Smooth muscle cell (in vitro differentiated cells): ENCODE data around the gene FMN1. TPM values are rescaled to one million over a fixed set of nuclear protein-coding genes. Genes with fewer than 3 reads are reported as not detected.

Experiments
- DNase-seq: peaks from one replicate; lab custom pipeline; 2025; ENCODE audit not compliant: unreplicated experiment; lab: John Stamatoyannopoulos, UW
- H2AFZ ChIP-seq: fragments of 200-600 bp; sonication (generic); 2 replicates; pipeline ENCODE4 v1.6.0; 2016; ENCODE audit warnings: antibody characterized with exemption, low read depth, mild to moderate bottlenecking
- H3F3A ChIP-seq: fragments of 200-600 bp; sonication (generic); 2 replicates; pipeline ENCODE4 v1.6.0; 2017; ENCODE audit warnings: antibody characterized with exemption, low read depth
- H3K27ac ChIP-seq: fragments of 200-600 bp; sonication (generic); 2 replicates; pipeline ENCODE4 v1.5.1; 2016; ENCODE audit warnings: low read depth, mild to moderate bottlenecking
- H3K27me3 ChIP-seq: fragments of 200-600 bp; sonication (generic); 2 replicates; pipeline ENCODE4 v1.6.1; 2016; ENCODE audit warnings: low read depth, mild to moderate bottlenecking
- H3K36me3 ChIP-seq: fragments of 200-600 bp; sonication (generic); 2 replicates; pipeline ENCODE4 v1.5.1; 2016; ENCODE audit warnings: low read depth
- H3K4me1 ChIP-seq: fragments of 200-600 bp; sonication (generic); 2 replicates; pipeline ENCODE4 v1.5.1; 2016; ENCODE audit warnings: low read depth
- H3K4me2 ChIP-seq: fragments of 200-600 bp; sonication (generic); 2 replicates; pipeline ENCODE4 v1.6.0; 2016; ENCODE audit warnings: mild to moderate bottlenecking
- H3K4me3 ChIP-seq: fragments of 200-600 bp; sonication (generic); 2 replicates; pipeline ENCODE4 v1.5.1; 2016; ENCODE audit warnings: mild to moderate bottlenecking
- H3K79me2 ChIP-seq: fragments of 200-600 bp; sonication (generic); 2 replicates; pipeline ENCODE4 v1.6.0; 2016; ENCODE audit warnings: low read depth, mild to moderate bottlenecking
- H3K9ac ChIP-seq: fragments of 200-600 bp; sonication (generic); 2 replicates; pipeline ENCODE4 v1.6.0; 2016; ENCODE audit warnings: low read depth
- H3K9me3 ChIP-seq: fragments of 200-600 bp; sonication (generic); replicated peaks from 2 replicates; pipeline ENCODE4 v1.5.1; 2016; ENCODE audit warnings: low read depth
- H4K20me1 ChIP-seq: fragments of 200-600 bp; sonication (generic); 2 replicates; pipeline ENCODE4 v1.6.0; 2016; ENCODE audit warnings: low read depth
- CTCF ChIP-seq: fragments of 200-600 bp; sonication (generic); IDR thresholded peaks from 2 replicates; pipeline ENCODE4 v1.5.1; 2017; ENCODE audit warnings: borderline replicate concordance, mild to moderate bottlenecking, antibody characterized with exemption; ENCODE audit not compliant: insufficient read depth, poor library complexity, severe bottlenecking
- WGBS: methylation state at CpG from one replicate; pipeline ENCODE4 v1.1.7; 2016; ENCODE audit warnings: low lambda C conversion rate; 5-methylcytosine and 5-hydroxymethylcytosine counted together
- polyA plus RNA-seq: library from polyadenylated mRNA; unstranded; fragments of >200 nt; fragmentation: Nextera tagmentation; extraction: Ambion mirVana; gene quantifications from 2 replicates; pipeline ENCODE4 v1.2.1, GENCODE V29; 2016
- total RNA-seq: library from RNA; depleted of rRNA; stranded (reverse); fragments of >200 nt; gene quantifications from 2 replicates; pipeline ENCODE4 v1.2.3, GENCODE V29; 2014

The FMN1 gene
- total and polyA plus RNA-seq, 2 experiments from 2014 or later = 0.08 to 4.0 TPM

GRCh38 chr15:32899126-32899596, 295.4 kb downstream of the FMN1 start:
- no peaks in the 10 kb centered on the region for H3K36me3 ChIP-seq
- peaks cover 24% of the 10 kb centered on the region for H3K4me1 ChIP-seq
- no peak for TF ChIP-seq CTCF
- no peak overlapping the region for H3K27ac ChIP-seq
- no peaks in the 10 kb centered on the region for H3K79me2 ChIP-seq
- H3K27me3 ChIP-seq = no peaks in the 10 kb centered on the region
- no peaks in the 10 kb centered on the region for H3K9me3 ChIP-seq
- no peak overlapping the region for H2AFZ ChIP-seq
- no peak overlapping the region for H3K4me2 ChIP-seq
- no peak overlapping the region for H3K9ac ChIP-seq
- H4K20me1 ChIP-seq = no peaks in the 10 kb centered on the region
- WGBS = 50% methylated on average over 6 of the region's 6 CpGs
- DNase-seq = no peak
- H3K4me3 ChIP-seq = no peak overlapping the region
- H3F3A ChIP-seq = no peaks in the 10 kb centered on the region

DNA sequence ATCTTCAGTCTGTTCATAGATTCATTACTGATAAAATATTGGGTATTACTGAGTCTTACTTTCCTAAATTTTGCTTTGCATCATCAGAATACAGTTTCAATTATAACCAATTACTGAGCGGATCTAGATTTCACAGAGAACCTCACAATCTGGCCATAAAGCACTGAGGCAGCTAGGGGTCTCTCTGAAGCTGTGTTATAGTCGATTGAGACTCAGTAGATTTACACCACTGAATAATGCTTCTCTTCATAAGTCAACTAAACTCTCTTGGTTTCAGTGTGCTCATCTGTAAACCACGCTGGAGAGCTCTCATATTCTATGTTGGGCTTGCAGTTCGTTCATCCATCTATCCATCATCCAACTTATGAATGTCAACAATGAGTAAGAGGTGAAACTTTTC, 296.1 kb downstream of the FMN1 start:
- no peak for TF ChIP-seq CTCF
- Histone ChIP-seq H3K4me3 (no peak overlapping the region), H3K79me2 (no peaks in the 10 kb centered on the region), H3K27me3 (no peaks in the 10 kb centered on the region), H3K9me3 (no peaks in the 10 kb centered on the region), H4K20me1 (no peaks in the 10 kb centered on the region), H3K9ac (no peak overlapping the region), H3K4me2 (no peak overlapping the region), H3K36me3 (no peaks in the 10 kb centered on the region), H3K27ac (no peak overlapping the region), H3K4me1 (peaks cover 24% of the 10 kb centered on the region), H2AFZ (no peak overlapping the region), H3F3A (no peaks in the 10 kb centered on the region)
- WGBS = 88% methylated on average over 4 of the region's 4 CpGs
- no peak for DNase-seq

DNA sequence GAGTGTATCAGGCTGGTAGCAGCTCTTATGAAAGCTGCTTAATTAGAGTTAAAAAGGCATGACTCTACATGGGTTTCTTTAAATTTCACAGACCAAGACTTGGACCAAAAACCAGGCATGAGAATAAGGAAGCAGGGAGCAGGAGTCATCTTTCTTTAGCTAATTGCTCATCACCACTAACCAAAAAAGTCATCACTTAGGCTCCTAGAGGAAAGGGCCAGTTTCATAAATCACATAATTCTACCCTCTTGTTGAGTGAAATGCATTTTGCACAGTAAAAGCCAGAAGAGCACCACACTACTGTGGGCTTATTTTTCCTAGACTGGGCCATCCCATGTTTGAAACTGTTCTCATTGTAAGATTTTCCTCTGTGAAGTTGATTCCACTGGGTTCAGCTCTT, 301.1 kb downstream of the FMN1 start:
- Histone ChIP-seq H3K4me1 (peaks cover 13% of the 10 kb centered on the region), H3K4me3 (no peak overlapping the region), H3K4me2 (no peak overlapping the region), H3K36me3 (no peaks in the 10 kb centered on the region), H3K9me3 (no peaks in the 10 kb centered on the region), H3K9ac (no peak overlapping the region), H2AFZ (no peak overlapping the region), H3F3A (no peaks in the 10 kb centered on the region), H3K79me2 (no peaks in the 10 kb centered on the region), H4K20me1 (no peaks in the 10 kb centered on the region), H3K27ac (no peak overlapping the region), H3K27me3 (no peaks in the 10 kb centered on the region)
- no peak for DNase-seq
- TF ChIP-seq CTCF = no peak

DNA sequence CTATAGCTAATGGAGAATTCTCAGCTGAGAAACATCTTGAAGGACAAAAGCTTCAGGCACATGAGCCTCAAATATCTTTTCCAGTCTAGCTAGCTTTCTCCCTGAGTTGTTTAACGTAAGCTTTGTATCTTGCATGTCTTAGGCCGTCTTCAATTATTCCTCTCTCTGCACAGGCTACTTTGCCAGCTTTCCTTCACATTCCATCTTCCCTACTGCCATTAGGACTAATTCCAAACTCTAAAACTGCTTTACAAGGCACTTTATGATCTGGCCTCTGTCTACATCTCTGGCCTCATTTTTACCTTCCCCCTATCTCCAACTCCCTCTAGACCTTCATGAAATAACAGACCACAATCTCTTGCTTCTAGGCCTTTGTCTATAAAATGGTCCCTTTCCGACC, 305.3 kb downstream of the FMN1 start:
- Histone ChIP-seq H3K4me2 (no peak overlapping the region), H3K4me1 (peaks cover 10% of the 10 kb centered on the region), H3K9ac (no peak overlapping the region), H3F3A (no peaks in the 10 kb centered on the region), H3K27me3 (no peaks in the 10 kb centered on the region), H3K79me2 (no peaks in the 10 kb centered on the region), H3K36me3 (no peaks in the 10 kb centered on the region), H4K20me1 (no peaks in the 10 kb centered on the region), H3K27ac (no peak overlapping the region), H3K4me3 (no peak overlapping the region), H3K9me3 (no peaks in the 10 kb centered on the region), H2AFZ (no peak overlapping the region)
- no peak for TF ChIP-seq CTCF
- WGBS = 62% methylated on average over 3 of the region's 3 CpGs
- DNase-seq = no peak
